Osteoblast (primary cell): ENCODE data around the gene DRC7. TPM values are rescaled to one million over a fixed set of nuclear protein-coding genes. Genes with fewer than 3 reads are reported as not detected.

Source experiments
- DNase-seq: peaks from one replicate; pipeline ENCODE4 v3.0.0; 2011; ENCODE audit warnings: low spot score, mixed read lengths; ENCODE audit not compliant: insufficient read length; ENCODE audit errors: missing footprints
- H2AFZ ChIP-seq: 2 replicates; pipeline ENCODE4 v1.6.0; 2011; ENCODE audit warnings: mild to moderate bottlenecking, low read length
- H3K27ac ChIP-seq: 2 replicates; pipeline ENCODE4 v1.5.1; 2011; ENCODE audit warnings: mild to moderate bottlenecking, low read depth, low read length, moderate library complexity
- H3K27me3 ChIP-seq: 2 replicates; pipeline ENCODE4 v1.6.0; 2012; ENCODE audit warnings: mild to moderate bottlenecking, control low read depth, inconsistent platforms, low read length, moderate library complexity; ENCODE audit not compliant: insufficient read depth
- H3K36me3 ChIP-seq: 2 replicates; pipeline ENCODE4 v1.5.1; 2011; ENCODE audit warnings: mild to moderate bottlenecking, low read length, control low read depth, moderate library complexity; ENCODE audit not compliant: insufficient read depth
- H3K4me1 ChIP-seq: 2 replicates; pipeline ENCODE4 v1.5.1; 2011; ENCODE audit warnings: mild to moderate bottlenecking, low read length, control low read depth, moderate library complexity; ENCODE audit not compliant: insufficient read depth
- H3K4me2 ChIP-seq: 2 replicates; pipeline ENCODE4 v1.6.0; 2011; ENCODE audit warnings: mild to moderate bottlenecking, low read length; ENCODE audit not compliant: insufficient read depth
- H3K4me3 ChIP-seq: fragments of 200-600 bp; sonication (generic); 3 replicates; pipeline ENCODE4 v1.5.1; 2012; ENCODE audit warnings: mild to moderate bottlenecking, low read length, inconsistent platforms; ENCODE audit not compliant: insufficient read depth
- H3K79me2 ChIP-seq: 2 replicates; pipeline ENCODE4 v1.6.0; 2012; ENCODE audit warnings: mild to moderate bottlenecking, low read length, control low read depth, inconsistent platforms; ENCODE audit not compliant: insufficient read depth
- H3K9me3 ChIP-seq: 2 replicates; pipeline ENCODE4 v1.5.1; 2011; ENCODE audit warnings: low read depth, low read length, control low read depth
- H4K20me1 ChIP-seq: 2 replicates; pipeline ENCODE4 v1.6.0; 2012; ENCODE audit warnings: mild to moderate bottlenecking, low read length, control low read depth; ENCODE audit not compliant: insufficient read depth
- CTCF ChIP-seq: IDR thresholded peaks from 2 replicates; pipeline ENCODE4 v1.5.1; 2011; ENCODE audit warnings: mild to moderate bottlenecking, low read depth, low read length, moderate library complexity; ENCODE audit errors: extremely low read depth
- total RNA-seq: library from RNA; depleted of rRNA; stranded (reverse); fragments of >200 nt; gene quantifications from 2 replicates; pipeline ENCODE4 v1.2.3, GENCODE V29; 2012

DRC7 gene
- total RNA-seq, 1 donor: not detected

GRCh38 chr16:57747091-57747490, 52.5 kb downstream of the DRC7 start:
- H3K27me3 ChIP-seq: no peaks in the 10 kb centered on the region
- H3K4me2 ChIP-seq: no peak overlapping the region
- no peak overlapping the region for H3K27ac ChIP-seq
- H3K4me1 ChIP-seq: no peaks in the 10 kb centered on the region
- peaks cover 6% of the 10 kb centered on the region for H3K36me3 ChIP-seq
- H3K4me3 ChIP-seq: no peak overlapping the region
- no peak overlapping the region for H2AFZ ChIP-seq
- H3K9me3 ChIP-seq: no peaks in the 10 kb centered on the region
- no peaks in the 10 kb centered on the region for H4K20me1 ChIP-seq
- DNase-seq: peak; percentile 62
- no peak for TF ChIP-seq CTCF
- no peaks in the 10 kb centered on the region for H3K79me2 ChIP-seq

GRCh38 chr16:57747496-57747895, 52.9 kb downstream of the DRC7 start:
- H3K4me2 ChIP-seq: no peak overlapping the region
- no peak for DNase-seq
- no peak overlapping the region for H3K4me3 ChIP-seq
- no peaks in the 10 kb centered on the region for H4K20me1 ChIP-seq
- no peaks in the 10 kb centered on the region for H3K27me3 ChIP-seq
- no peaks in the 10 kb centered on the region for H3K79me2 ChIP-seq
- H2AFZ ChIP-seq: no peak overlapping the region
- TF ChIP-seq CTCF: no peak
- H3K9me3 ChIP-seq: no peaks in the 10 kb centered on the region
- H3K4me1 ChIP-seq: no peaks in the 10 kb centered on the region
- H3K27ac ChIP-seq: no peak overlapping the region
- H3K36me3 ChIP-seq: peaks cover 6% of the 10 kb centered on the region

DNA sequence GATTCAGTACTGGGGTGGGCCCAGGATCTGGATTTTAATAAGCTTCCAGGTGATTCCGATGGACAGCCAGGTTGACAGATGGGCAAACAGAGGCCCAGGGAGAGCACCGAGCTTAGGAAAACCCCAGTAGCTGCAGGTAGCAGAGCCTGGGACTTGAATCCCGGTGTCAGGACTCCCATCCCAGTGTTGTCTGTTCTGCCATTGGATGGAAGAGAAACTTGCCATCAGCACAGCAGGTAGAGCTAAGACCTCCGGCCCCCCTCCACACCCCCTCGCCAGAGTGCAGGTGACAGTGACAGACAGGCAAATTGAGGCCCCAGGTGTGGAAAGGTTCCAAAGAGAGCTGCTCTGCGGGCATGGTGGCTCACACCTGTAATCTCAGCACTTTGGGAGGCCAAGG, 53.4 kb downstream of the DRC7 start:
- no peak overlapping the region for H3K4me2 ChIP-seq
- no peaks in the 10 kb centered on the region for H3K9me3 ChIP-seq
- no peaks in the 10 kb centered on the region for H3K79me2 ChIP-seq
- H3K36me3 ChIP-seq: peaks cover 6% of the 10 kb centered on the region
- H2AFZ ChIP-seq: no peak overlapping the region
- DNase-seq: no peak
- H3K27me3 ChIP-seq: no peaks in the 10 kb centered on the region
- no peaks in the 10 kb centered on the region for H3K4me1 ChIP-seq
- H4K20me1 ChIP-seq: no peaks in the 10 kb centered on the region
- no peak overlapping the region for H3K27ac ChIP-seq
- no peak overlapping the region for H3K4me3 ChIP-seq
- TF ChIP-seq CTCF: no peak

DNA sequence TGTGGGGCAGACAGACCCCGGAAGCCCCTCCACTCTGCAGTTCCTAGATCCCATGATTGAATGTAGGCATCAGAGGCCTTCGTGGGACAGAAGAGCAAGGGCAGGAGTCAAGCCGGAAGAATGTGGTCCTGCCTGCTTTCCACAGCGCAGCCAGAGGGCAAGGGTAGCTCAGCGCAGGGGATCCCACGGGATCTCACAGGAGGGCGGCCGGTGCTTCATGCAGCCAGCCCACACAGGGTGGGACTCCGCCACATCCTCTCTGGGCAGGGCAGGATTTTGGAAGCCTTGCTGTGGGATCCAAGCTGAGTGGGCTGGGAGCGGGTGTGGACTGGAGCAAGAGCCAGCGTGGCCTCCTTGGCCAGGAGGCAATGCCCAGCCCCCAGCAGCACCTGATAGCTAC, 54.0 kb downstream of the DRC7 start:
- Histone ChIP-seq H3K36me3 (peaks cover 6% of the 10 kb centered on the region), H3K27me3 (no peaks in the 10 kb centered on the region), H2AFZ (no peak overlapping the region), H3K9me3 (no peaks in the 10 kb centered on the region), H3K27ac (no peak overlapping the region), H4K20me1 (no peaks in the 10 kb centered on the region), H3K4me1 (no peaks in the 10 kb centered on the region), H3K4me2 (no peak overlapping the region), H3K4me3 (no peak overlapping the region), H3K79me2 (no peaks in the 10 kb centered on the region)
- TF ChIP-seq CTCF: no peak
- no peak for DNase-seq
